HepG2 (cell line): Measurements from ENCODE around the gene BMI1.

Source experiments
- MIXL1 ChIP-seq: IDR thresholded peaks from 2 replicates; pipeline ENCODE4 v1.6.1; 2016
- SMAD1 ChIP-seq: sonication (generic); formaldehyde crosslinking; IDR thresholded peaks from 2 replicates; pipeline ENCODE4 v1.4.0; 2020; ENCODE audit warnings: missing genetic modification reagents, low read depth, mild to moderate bottlenecking, borderline replicate concordance
- ZBTB33 ChIP-seq: sonication (generic); formaldehyde crosslinking; IDR thresholded peaks from 2 replicates; pipeline ENCODE4 v1.4.0; 2020; ENCODE audit warnings: missing genetic modification reagents
- ZNF746 ChIP-seq: sonication (generic); formaldehyde crosslinking; IDR thresholded peaks from 2 replicates; pipeline ENCODE4 v1.8.0; 2022; ENCODE audit warnings: mild to moderate bottlenecking, missing genetic modification reagents
- TF ChIP-seq, protein P1 (sequence below): sonication (generic); formaldehyde crosslinking; IDR thresholded peaks from 2 replicates; pipeline ENCODE4 v1.5.0; 2020; ENCODE audit warnings: mild to moderate bottlenecking, missing genetic modification reagents, moderate library complexity

GRCh38 chr10:22366435-22366703 is 45.5 kb downstream of the BMI1 start:
- TF ChIP-seq MIXL1 (CRISPR knock-in tag) (no peak), ZNF746 (CRISPR knock-in tag) (no peak), SMAD1 (no peak), ZBTB33 (CRISPR knock-in tag) (no peak)
- TF ChIP-seq, protein P1, sequence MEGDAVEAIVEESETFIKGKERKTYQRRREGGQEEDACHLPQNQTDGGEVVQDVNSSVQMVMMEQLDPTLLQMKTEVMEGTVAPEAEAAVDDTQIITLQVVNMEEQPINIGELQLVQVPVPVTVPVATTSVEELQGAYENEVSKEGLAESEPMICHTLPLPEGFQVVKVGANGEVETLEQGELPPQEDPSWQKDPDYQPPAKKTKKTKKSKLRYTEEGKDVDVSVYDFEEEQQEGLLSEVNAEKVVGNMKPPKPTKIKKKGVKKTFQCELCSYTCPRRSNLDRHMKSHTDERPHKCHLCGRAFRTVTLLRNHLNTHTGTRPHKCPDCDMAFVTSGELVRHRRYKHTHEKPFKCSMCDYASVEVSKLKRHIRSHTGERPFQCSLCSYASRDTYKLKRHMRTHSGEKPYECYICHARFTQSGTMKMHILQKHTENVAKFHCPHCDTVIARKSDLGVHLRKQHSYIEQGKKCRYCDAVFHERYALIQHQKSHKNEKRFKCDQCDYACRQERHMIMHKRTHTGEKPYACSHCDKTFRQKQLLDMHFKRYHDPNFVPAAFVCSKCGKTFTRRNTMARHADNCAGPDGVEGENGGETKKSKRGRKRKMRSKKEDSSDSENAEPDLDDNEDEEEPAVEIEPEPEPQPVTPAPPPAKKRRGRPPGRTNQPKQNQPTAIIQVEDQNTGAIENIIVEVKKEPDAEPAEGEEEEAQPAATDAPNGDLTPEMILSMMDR (CRISPR knock-in tag) = no peak
